Measurements from ENCODE around the gene MTPN. TPM values are rescaled to one million over a fixed set of nuclear protein-coding genes. Genes with fewer than 3 reads are reported as not detected.

Gene MTPN
- polyA plus RNA-seq, 1 experiment, result 99.4 TPM

- no peak for TF ChIP-seq CTCF (IDR thresholded peaks at IDR 0.05; ENCODE audit: insufficient read depth, low read depth, low read length)
- no peak for DNase-seq (ENCODE audit: low read depth)
- ChIA-PET CTCF (interaction anchor here (0.7 to 2.2 kb wide), 3 partner anchors 189 to 716 kb away, joined by 3 to 5 read pairs (median 3); partner anchors contain the start of gene STMP1), POLR2A (no interaction called here)
- H3K27me3 ChIP-seq (ENCODE audit: control insufficient read depth, insufficient read depth, low read length), result no peaks in the 10 kb centered on the region; the same call in 1 of the 2 replicates
- H3K4me3 ChIP-seq (ENCODE audit: low read depth, low read length), result no peak overlapping the region
- H3K36me3 ChIP-seq (ENCODE audit: control insufficient read depth, insufficient read depth, low read length), result no peaks in the 10 kb centered on the region
These were observed 13.1 kb upstream of the MTPN start for GRCh38 chr7:135990258-135990657.

GRCh38 chr7:135981958-135982646, 4.9 kb upstream of the MTPN start:
- TF ChIP-seq CTCF (IDR thresholded peaks at IDR 0.05; ENCODE audit: insufficient read depth, low read depth, low read length), result no peak
- Histone ChIP-seq H3K27me3 (ENCODE audit: control insufficient read depth, insufficient read depth, low read length) (no peaks in the 10 kb centered on the region), H3K4me3 (ENCODE audit: low read depth, low read length) (no peak overlapping the region), H3K36me3 (ENCODE audit: control insufficient read depth, insufficient read depth, low read length) (no peaks in the 10 kb centered on the region)
- CTCF ChIA-PET, result no interaction called here
- no peak for DNase-seq (ENCODE audit: low read depth)
- POLR2A ChIA-PET, result interaction anchor here (0.6 kb wide), 1 partner anchor 163 kb away, joined by 3 read pairs; no protein-coding TSS in a partner anchor

- DNase-seq (ENCODE audit: low read depth), result no peak
- Histone ChIP-seq H3K27me3 (ENCODE audit: control insufficient read depth, insufficient read depth, low read length) (no peaks in the 10 kb centered on the region), H3K4me3 (ENCODE audit: low read depth, low read length) (no peak overlapping the region), H3K36me3 (ENCODE audit: control insufficient read depth, insufficient read depth, low read length) (no peaks in the 10 kb centered on the region)
- CTCF ChIA-PET, result no interaction called here
- no peak for TF ChIP-seq CTCF (IDR thresholded peaks at IDR 0.05; ENCODE audit: insufficient read depth, low read depth, low read length)
- POLR2A ChIA-PET, result no interaction called here
These were observed 3.6 kb upstream of the MTPN start for GRCh38 chr7:135980665-135981180.

- DNase-seq (ENCODE audit: low read depth), result no peak
- CTCF ChIA-PET, result interaction anchor here (0.7 kb wide), 1 partner anchor 124 kb away, joined by 3 read pairs; no protein-coding TSS in a partner anchor
- TF ChIP-seq CTCF (IDR thresholded peaks at IDR 0.05; ENCODE audit: insufficient read depth, low read depth, low read length), result no peak
- Histone ChIP-seq H3K36me3 (ENCODE audit: control insufficient read depth, insufficient read depth, low read length) (no peaks in the 10 kb centered on the region), H3K4me3 (ENCODE audit: low read depth, low read length) (no peak overlapping the region), H3K27me3 (ENCODE audit: control insufficient read depth, insufficient read depth, low read length) (no peaks in the 10 kb centered on the region)
- POLR2A ChIA-PET, result no interaction called here
These were observed 2.9 kb upstream of the MTPN start for GRCh38 chr7:135980012-135980551.

GRCh38 chr7:135979471-135980011, 2.4 kb upstream of the MTPN start:
- no peak for TF ChIP-seq CTCF (IDR thresholded peaks at IDR 0.05; ENCODE audit: insufficient read depth, low read depth, low read length)
- no peak for DNase-seq (ENCODE audit: low read depth)
- Histone ChIP-seq H3K4me3 (ENCODE audit: low read depth, low read length) (no peak overlapping the region), H3K27me3 (ENCODE audit: control insufficient read depth, insufficient read depth, low read length) (no peaks in the 10 kb centered on the region), H3K36me3 (ENCODE audit: control insufficient read depth, insufficient read depth, low read length) (no peaks in the 10 kb centered on the region)
- CTCF ChIA-PET, result interaction anchor here (0.7 kb wide), 1 partner anchor 124 kb away, joined by 3 read pairs; no protein-coding TSS in a partner anchor
- POLR2A ChIA-PET, result no interaction called here

Measured in BJ (cell line).